H1 (cell line): Measurements from ENCODE around the gene COL6A5. TPM values are rescaled to one million over a fixed set of nuclear protein-coding genes. Genes with fewer than 3 reads are reported as not detected.

Experiments
- CTCF ChIA-PET: fragments of 300-600 bp; sonication (Branson Sonifier 250); formaldehyde crosslinking; loops from one replicate; lab custom pipeline; 2021; ENCODE audit not compliant: partially characterized antibody; lab: Charles Lee
- POLR2A ChIA-PET: fragments of 300-600 bp; sonication (Branson Sonifier 250); formaldehyde crosslinking; loops from one replicate; lab custom pipeline; 2021; ENCODE audit warnings: inconsistent platforms; ENCODE audit not compliant: partially characterized antibody; lab: Charles Lee
- DNase-seq, 2 experiments: peaks; one replicate each; pipeline versions ENCODE4 v3.0.0 to v3.0.0-alpha.2; 2010 to 2022; ENCODE audit warnings: low spot score in 2 of 2, low read depth in 1 of 2, mixed read lengths in 1 of 2
- FAIRE-seq: peaks from 2 replicates; lab custom pipeline; 2011; peaks lifted over from hg19 to GRCh38; lab: Jason Lieb, UNC
- H2AFZ ChIP-seq: 2 replicates; pipeline ENCODE4 v1.8.1; 2012; ENCODE audit warnings: low read length, inconsistent platforms
- H2AK5ac ChIP-seq: 2 replicates; pipeline ENCODE4 v1.6.1; 2013; ENCODE audit warnings: low read depth, low read length
- H2BK120ac ChIP-seq: replicated peaks from 2 replicates; pipeline ENCODE3; 2013; ENCODE audit warnings: low read depth, low read length, inconsistent platforms
- H2BK12ac ChIP-seq: 2 replicates; pipeline ENCODE4 v1.6.1; 2013; ENCODE audit warnings: low read depth, low read length
- H2BK15ac ChIP-seq: 2 replicates; pipeline ENCODE4 v1.6.1; 2013; ENCODE audit warnings: low read length
- H2BK20ac ChIP-seq: 2 replicates; pipeline ENCODE4 v1.6.1; 2013; ENCODE audit warnings: low read length
- H2BK5ac ChIP-seq: 2 replicates; pipeline ENCODE4 v1.6.1; 2013; ENCODE audit warnings: low read depth, low read length
- H3K14ac ChIP-seq: 2 replicates; pipeline ENCODE4 v1.6.1; 2013; ENCODE audit warnings: inconsistent platforms; ENCODE audit not compliant: insufficient read length
- H3K18ac ChIP-seq: 2 replicates; pipeline ENCODE4 v1.6.1; 2013; ENCODE audit warnings: low read length; ENCODE audit errors: extremely low read depth
- H3K23ac ChIP-seq: 2 replicates; pipeline ENCODE4 v1.6.1; 2013; ENCODE audit warnings: inconsistent platforms; ENCODE audit not compliant: insufficient read length
- H3K23me2 ChIP-seq: 2 replicates; pipeline ENCODE4 v1.6.1; 2013; ENCODE audit warnings: low read depth, low read length
- H3K27ac ChIP-seq: 2 replicates; pipeline ENCODE4 v1.6.1; 2011; ENCODE audit warnings: low read depth, low read length, inconsistent platforms
- H3K27me3 ChIP-seq, 4 experiments: replicated peaks in 1 of 4; 1 replicate in 1 of 4; 2 replicates in 3 of 4; pipeline versions ENCODE4 v1.6.1 to v1.8.1; 2011 to 2013; ENCODE audit warnings: low read length in 3 of 4, mild to moderate bottlenecking in 3 of 4, inconsistent platforms in 2 of 4, mixed read lengths in 2 of 4, moderate library complexity in 1 of 4; ENCODE audit not compliant: control insufficient read depth in 3 of 4, insufficient read depth in 3 of 4; ENCODE audit errors: extremely low read depth in 1 of 4
- H3K36me3 ChIP-seq, 4 experiments: 2 replicates each; pipeline versions ENCODE4 v1.6.1 to v1.8.1; 2011 to 2013; ENCODE audit warnings: mild to moderate bottlenecking in 4 of 4, low read length in 3 of 4, moderate library complexity in 2 of 4, control low read depth in 1 of 4, inconsistent platforms in 1 of 4; ENCODE audit not compliant: insufficient read depth in 4 of 4, control insufficient read depth in 2 of 4
- H3K4ac ChIP-seq: replicated peaks from 2 replicates; pipeline ENCODE3; 2013; ENCODE audit warnings: low read length, low read depth, mixed read lengths, inconsistent platforms; ENCODE audit not compliant: insufficient read length
- H3K4me1 ChIP-seq, 4 experiments: replicated peaks in 1 of 4; 1 replicate in 1 of 4; 2 replicates in 3 of 4; pipeline versions ENCODE4 v1.6.1 to v1.8.1; 2011 to 2013; ENCODE audit warnings: low read length in 3 of 4, inconsistent platforms in 2 of 4, mixed read lengths in 1 of 4; ENCODE audit not compliant: insufficient read depth in 4 of 4, control insufficient read depth in 3 of 4
- H3K4me2 ChIP-seq, 2 experiments: 2 replicates each; pipeline versions ENCODE4 v1.6.1 to v1.8.1; 2011 to 2013; ENCODE audit warnings: low read depth in 2 of 2, low read length in 2 of 2, control low read depth in 1 of 2, inconsistent platforms in 1 of 2, mild to moderate bottlenecking in 1 of 2; ENCODE audit not compliant: insufficient read depth in 1 of 2
- H3K4me3 ChIP-seq, 4 experiments: fragments of 200-600, 300-600 bp in 1 of 4; sonication (generic), shearing (Covaris generic), sonication (Bioruptor Twin) in 1 of 4; 2 replicates each; pipeline versions ENCODE4 v1.5.1 to v1.8.1; 2011 to 2016; ENCODE audit warnings: low read length in 4 of 4, low read depth in 3 of 4, control low read depth in 2 of 4, inconsistent platforms in 2 of 4, mild to moderate bottlenecking in 2 of 4, mixed read lengths in 1 of 4, moderate library complexity in 1 of 4; ENCODE audit not compliant: insufficient read depth in 2 of 4; ENCODE audit errors: extremely low read depth in 1 of 4
- H3K56ac ChIP-seq: replicated peaks from 2 replicates; pipeline ENCODE3; 2013; ENCODE audit warnings: low read depth, mild to moderate bottlenecking, mixed read lengths, low read length, inconsistent platforms; ENCODE audit not compliant: insufficient read length
- H3K79me1 ChIP-seq: 2 replicates; pipeline ENCODE4 v1.6.1; 2013; ENCODE audit warnings: low read depth, low read length, control low read depth
- H3K79me2 ChIP-seq, 2 experiments: 2 replicates each; pipeline versions ENCODE4 v1.6.1 to v1.8.1; 2012 to 2013; ENCODE audit warnings: low read length in 2 of 2, mild to moderate bottlenecking in 2 of 2, inconsistent platforms in 1 of 2; ENCODE audit not compliant: insufficient read depth in 2 of 2, control insufficient read depth in 1 of 2
- H3K9ac ChIP-seq, 4 experiments: replicated peaks in 1 of 4; 1 replicate in 1 of 4; 2 replicates in 3 of 4; pipeline versions ENCODE4 v1.6.1 to v1.8.1; 2011 to 2013; ENCODE audit warnings: low read depth in 3 of 4, low read length in 3 of 4, control low read depth in 2 of 4, mild to moderate bottlenecking in 2 of 4, moderate library complexity in 2 of 4, inconsistent platforms in 1 of 4; ENCODE audit errors: extremely low read depth in 1 of 4
- H3K9me3 ChIP-seq, 2 experiments: 2 replicates each; pipeline versions ENCODE4 v1.6.1 to v1.8.1; 2012 to 2013; ENCODE audit warnings: mild to moderate bottlenecking in 2 of 2, moderate library complexity in 2 of 2, control low read depth in 1 of 2, inconsistent platforms in 1 of 2, low read depth in 1 of 2, low read length in 1 of 2, mixed read lengths in 1 of 2; ENCODE audit not compliant: insufficient read depth in 2 of 2
- H4K20me1 ChIP-seq, 2 experiments: replicated peaks in 1 of 2; 2 replicates each; pipeline versions ENCODE3 to v1.8.1; 2011 to 2013; ENCODE audit warnings: inconsistent platforms in 2 of 2, low read length in 2 of 2, mild to moderate bottlenecking in 1 of 2; ENCODE audit not compliant: insufficient read depth in 2 of 2, control insufficient read depth in 1 of 2
- H4K5ac ChIP-seq: 2 replicates; pipeline ENCODE4 v1.6.1; 2013; ENCODE audit warnings: low read length, low read depth, mixed read lengths, inconsistent platforms; ENCODE audit not compliant: insufficient read length
- H4K8ac ChIP-seq: 2 replicates; pipeline ENCODE4 v1.8.0; 2013; ENCODE audit warnings: mild to moderate bottlenecking, moderate library complexity, low read length, inconsistent platforms; ENCODE audit not compliant: insufficient read depth; ENCODE audit errors: extremely low read depth
- H4K91ac ChIP-seq: replicated peaks from 2 replicates; pipeline ENCODE3; 2013; ENCODE audit warnings: low read length, mixed read lengths, inconsistent platforms; ENCODE audit not compliant: insufficient read length
- BACH1 ChIP-seq: IDR thresholded peaks from 2 replicates; pipeline ENCODE4 v1.6.1; 2012; ENCODE audit warnings: low read length, improper control_type of control experiment
- BRCA1 ChIP-seq: IDR thresholded peaks from 2 replicates; pipeline ENCODE4 v1.6.1; 2012; ENCODE audit warnings: low read depth, low read length, improper control_type of control experiment
- CHD1 ChIP-seq: IDR thresholded peaks from 2 replicates; pipeline ENCODE4 v1.6.1; 2012; ENCODE audit warnings: low read depth, low read length, improper control_type of control experiment
- CHD2 ChIP-seq: IDR thresholded peaks from 2 replicates; pipeline ENCODE4 v1.6.1; 2012; ENCODE audit warnings: low read length, improper control_type of control experiment
- CTBP2 ChIP-seq: IDR thresholded peaks from 2 replicates; pipeline ENCODE4 v1.7.0; 2011; ENCODE audit warnings: borderline replicate concordance, mild to moderate bottlenecking, moderate library complexity, mixed read lengths, low read length; ENCODE audit not compliant: insufficient read depth, insufficient read length
- EGR1 ChIP-seq: IDR thresholded peaks from 2 replicates; pipeline ENCODE4 v1.6.1; 2011; ENCODE audit warnings: low read depth, low read length, borderline replicate concordance
- KDM4A ChIP-seq: IDR thresholded peaks from one replicate; pipeline ENCODE4 v1.7.1; 2012; ENCODE audit warnings: low read depth, mild to moderate bottlenecking, moderate library complexity, low read length, inconsistent platforms; ENCODE audit not compliant: severe bottlenecking
- MAX ChIP-seq: IDR thresholded peaks from 2 replicates; pipeline ENCODE4 v1.6.1; 2012; ENCODE audit warnings: inconsistent platforms
- NRF1 ChIP-seq: IDR thresholded peaks from 2 replicates; pipeline ENCODE4 v1.6.1; 2011; ENCODE audit warnings: mild to moderate bottlenecking, low read depth, low read length, improper control_type of control experiment
- RAD21 ChIP-seq, 2 experiments: IDR thresholded peaks in 1 of 2; conservative IDR thresholded peaks in 1 of 2; 2 replicates each; pipeline ENCODE4 v1.6.1; 2011; ENCODE audit warnings: low read depth in 2 of 2, low read length in 2 of 2, improper control_type of control experiment in 1 of 2, inconsistent platforms in 1 of 2, mild to moderate bottlenecking in 1 of 2, moderate library complexity in 1 of 2
- SIN3A ChIP-seq, 2 experiments: IDR thresholded peaks in 1 of 2; conservative IDR thresholded peaks in 1 of 2; 2 replicates each; pipeline ENCODE4 v1.6.1; 2011 to 2012; ENCODE audit warnings: low read length in 2 of 2, improper control_type of control experiment in 1 of 2, low read depth in 1 of 2, mild to moderate bottlenecking in 1 of 2
- TBP ChIP-seq: IDR thresholded peaks from 2 replicates; pipeline ENCODE4 v1.6.1; 2011; ENCODE audit warnings: low read depth, low read length, improper control_type of control experiment
- WGBS, 2 experiments: shearing (Covaris generic) in 1 of 2; methylation state at CpG; one replicate each; pipeline versions ENCODE4 v1.1.6 to v1.1.7; 2013 to 2015; ENCODE audit warnings: low lambda C conversion rate in 2 of 2, mixed read lengths in 2 of 2, inconsistent platforms in 1 of 2, low coverage in 1 of 2, missing lambda C conversion rate in 1 of 2; ENCODE audit not compliant: insufficient replicate concordance in 2 of 2, insufficient coverage in 1 of 2, insufficient read length in 1 of 2; ENCODE audit errors: extremely low coverage in 1 of 2, missing lambda C conversion rate in 1 of 2; 5-methylcytosine and 5-hydroxymethylcytosine counted together
- polyA plus RNA-seq, 7 experiments: library from polyadenylated mRNA; depleted of rRNA in 3 of 7; stranded (reverse) in 5 of 7; unstranded in 2 of 7; fragments of >200 nt in 5 of 7; fragments of 200-250 nt in 2 of 7; gene quantifications; 1 replicate in 5 of 7; 2 replicates in 1 of 7; 4 replicates in 1 of 7; pipeline versions ENCODE4 v1.2.1 to v1.2.3, GENCODE V29; 2011 to 2013; ENCODE audit warnings: missing spikeins in 2 of 7, mixed read lengths in 2 of 7
- total RNA-seq: library from RNA; stranded (reverse); fragmentation: NEBNext Ultra II Directional; extraction: Animal tissue kit (Norgen Biotek cat#: 25700); gene quantifications from 2 replicates; pipeline ENCODE4 v1.2.1, GENCODE V29; 2021
- TF ChIP-seq, protein P1 (sequence below): IDR thresholded peaks from 2 replicates; pipeline ENCODE4 v1.6.1; 2011; ENCODE audit warnings: low read depth, mild to moderate bottlenecking, low read length; ENCODE audit not compliant: insufficient read depth

Gene COL6A5
- total and polyA plus RNA-seq, 2 of the 8 experiments (the other 6 are each of a cell fraction or from before 2014, with no cell fraction given): 0.05 to 0.06 TPM

GRCh38 chr3:130462089-130462488 lies 116.6 kb downstream of the COL6A5 start:
- Histone ChIP-seq H3K36me3 (no peaks in the 10 kb centered on the region), H4K8ac (no peak overlapping the region), H3K27me3 (no peaks in the 10 kb centered on the region), H4K91ac (no peak overlapping the region), H3K4ac (no peak overlapping the region), H2BK5ac (no peak overlapping the region), H3K9me3 (no peaks in the 10 kb centered on the region), H3K79me1 (no peaks in the 10 kb centered on the region), H3K79me2 (no peaks in the 10 kb centered on the region), H2AFZ (no peak overlapping the region), H2AK5ac (no peak overlapping the region), H3K18ac (no peak overlapping the region), H3K56ac (no peak overlapping the region), H3K23ac (no peak overlapping the region), H4K20me1 (no peaks in the 10 kb centered on the region), H3K4me1 (no peaks in the 10 kb centered on the region), H2BK120ac (no peak overlapping the region), H3K9ac (no peak overlapping the region), H3K27ac (no peak overlapping the region), H3K23me2 (peaks cover 5% of the 10 kb centered on the region; the same call in 1 of the 2 replicates), H2BK15ac (no peak overlapping the region), H3K14ac (no peak overlapping the region), H3K4me3 (no peak overlapping the region), H2BK20ac (no peak overlapping the region), H2BK12ac (no peak overlapping the region), H4K5ac (no peak overlapping the region), H3K4me2 (no peak overlapping the region)
- WGBS, 2 experiments: 87% methylated on average over 5 of the region's 5 CpGs; no CpG with 5 or more reads in 1 of the 2 experiments
- POLR2A ChIA-PET: no interaction called here
- no peak for TF ChIP-seq EGR1
- no peak for TF ChIP-seq CHD2
- no peak for TF ChIP-seq KDM4A
- TF ChIP-seq NRF1: no peak
- TF ChIP-seq, protein P1, sequence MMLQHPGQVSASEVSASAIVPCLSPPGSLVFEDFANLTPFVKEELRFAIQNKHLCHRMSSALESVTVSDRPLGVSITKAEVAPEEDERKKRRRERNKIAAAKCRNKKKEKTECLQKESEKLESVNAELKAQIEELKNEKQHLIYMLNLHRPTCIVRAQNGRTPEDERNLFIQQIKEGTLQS: no peak
- no peak for TF ChIP-seq MAX
- no peak for TF ChIP-seq TBP
- TF ChIP-seq SIN3A (conservative IDR thresholded peaks at IDR 0.05 in 1 of 2, IDR thresholded peaks at IDR 0.05 in 1 of 2; ENCODE audit: low read depth in 1 of 2, low read length in 2 of 2): no peak
- no peak for TF ChIP-seq CTBP2
- TF ChIP-seq CHD1: no peak
- no peak for TF ChIP-seq BRCA1
- no peak for TF ChIP-seq RAD21 (IDR thresholded peaks at IDR 0.05 in 1 of 2, conservative IDR thresholded peaks at IDR 0.05 in 1 of 2; ENCODE audit: low read depth in 2 of 2, low read length in 2 of 2)
- TF ChIP-seq BACH1: no peak
- DNase-seq (no peak), FAIRE-seq (no peak)
- CTCF ChIA-PET: interaction anchor here (1.7 kb wide), 1 partner anchor 186 kb away, joined by 4 read pairs; no protein-coding TSS in a partner anchor
